ENCODE results near the gene KLHL13. TPM values are rescaled to one million over a fixed set of nuclear protein-coding genes. Genes with fewer than 3 reads are reported as not detected.
"Not testable (repeated sequence)": the region's sequence is repeated elsewhere in the genome, so short reads cannot be mapped to it uniquely, and the experiment has no call there.

Gene KLHL13
- total RNA-seq, 2 experiments from 2014 or later, result 0.07 to 0.39 TPM

- Mint-ChIP-seq H3K4me3 (no peak overlapping the region), H3K27ac (no peak overlapping the region), H3K27me3 (no peaks in the 10 kb centered on the region), H3K9me3 (no peaks in the 10 kb centered on the region), H3K36me3 (no peaks in the 10 kb centered on the region), H3K4me1 (ENCODE audit: low read depth) (no peaks in the 10 kb centered on the region)
- no peak for DNase-seq
- ChIA-PET CTCF (no interaction called here), POLR2A (no interaction called here)
- intact Hi-C loops (cut with micrococcal nuclease), result no loop called here
These were observed 57.7 kb downstream of the KLHL13 start for GRCh38 chrX:118058924-118059323.

DNA sequence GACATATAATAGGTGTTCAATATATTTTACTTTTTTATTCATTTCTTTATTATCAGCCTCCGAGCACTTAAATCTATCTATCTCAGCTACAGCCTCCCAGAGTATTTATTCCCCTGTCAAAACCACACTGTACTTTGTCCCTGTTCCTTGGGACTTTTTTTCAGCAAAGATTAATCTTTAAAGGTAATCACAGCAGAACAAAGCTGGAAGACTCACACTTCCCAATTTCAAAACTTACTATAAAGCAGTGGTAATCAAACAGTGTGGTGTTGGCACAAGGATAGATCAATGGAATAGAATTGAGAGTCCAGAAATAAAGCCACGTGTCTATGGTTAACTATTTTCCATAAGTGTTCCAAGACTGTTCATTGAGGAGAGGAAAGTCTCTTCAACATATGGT, 59.7 kb downstream of the KLHL13 start:
- intact Hi-C loops (cut with micrococcal nuclease), result no loop called here
- Mint-ChIP-seq H3K4me1 (ENCODE audit: low read depth) (no peaks in the 10 kb centered on the region), H3K4me3 (no peak overlapping the region), H3K36me3 (no peaks in the 10 kb centered on the region), H3K27ac (no peak overlapping the region), H3K9me3 (no peaks in the 10 kb centered on the region), H3K27me3 (no peaks in the 10 kb centered on the region)
- ChIA-PET POLR2A (no interaction called here), CTCF (no interaction called here)
- no peak for DNase-seq

GRCh38 chrX:118049713-118050112, 66.9 kb downstream of the KLHL13 start:
- H3K4me3 Mint-ChIP-seq, result no peak overlapping the region
- intact Hi-C loops (cut with micrococcal nuclease), result no loop called here
- H3K9me3 Mint-ChIP-seq, result no peaks in the 10 kb centered on the region
- no peaks in the 10 kb centered on the region for H3K36me3 Mint-ChIP-seq
- ChIA-PET CTCF (no interaction called here), POLR2A (no interaction called here)
- H3K4me1 Mint-ChIP-seq (ENCODE audit: low read depth), result no peaks in the 10 kb centered on the region
- no peak for DNase-seq
- H3K27ac Mint-ChIP-seq, result no peak overlapping the region
- no peaks in the 10 kb centered on the region for H3K27me3 Mint-ChIP-seq

DNA sequence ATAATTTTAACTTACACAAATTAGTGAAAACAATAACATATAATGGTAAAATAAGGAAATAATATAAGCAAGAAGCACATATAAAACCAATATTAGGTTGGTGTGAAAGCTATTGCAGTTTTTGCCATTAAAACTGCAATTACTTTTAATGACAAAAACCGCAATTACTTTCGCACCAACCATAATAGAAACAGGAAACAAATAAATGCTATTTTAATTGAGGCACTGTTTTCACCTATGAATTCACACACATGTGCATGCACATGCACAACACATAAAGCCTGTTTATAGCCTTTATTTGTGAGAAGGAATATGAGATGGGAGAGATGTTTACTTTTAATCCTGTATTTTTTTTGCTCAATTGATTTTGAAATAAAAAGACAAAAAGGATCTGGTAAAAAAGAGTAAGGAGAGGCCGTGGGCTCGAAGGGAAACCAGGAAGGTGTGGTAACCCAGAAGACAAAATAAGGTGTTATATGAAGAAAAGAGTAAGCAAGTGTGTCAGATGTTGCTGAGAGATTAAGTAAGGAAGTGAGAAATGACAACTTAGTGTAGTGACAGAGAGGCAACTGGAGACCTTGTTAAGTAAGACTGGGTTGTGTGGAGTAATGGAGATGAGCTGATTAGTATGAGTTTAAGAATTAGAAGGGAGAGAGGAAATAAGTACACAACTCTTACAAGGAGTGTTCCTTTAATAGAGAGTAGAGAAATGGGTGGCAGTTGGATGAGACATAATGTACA, 69.0 kb downstream of the KLHL13 start:
- no peak for DNase-seq
- CTCF ChIA-PET, result no interaction called here
- peaks cover 10% of the 10 kb centered on the region for H3K9me3 Mint-ChIP-seq
- no peaks in the 10 kb centered on the region for H3K36me3 Mint-ChIP-seq
- no peak overlapping the region for H3K4me3 Mint-ChIP-seq
- H3K4me1 Mint-ChIP-seq (ENCODE audit: low read depth), result no peaks in the 10 kb centered on the region
- intact Hi-C loops (cut with micrococcal nuclease), result no loop called here
- H3K27ac Mint-ChIP-seq, result no peak overlapping the region
- no peaks in the 10 kb centered on the region for H3K27me3 Mint-ChIP-seq
- POLR2A ChIA-PET, result no interaction called here

DNA sequence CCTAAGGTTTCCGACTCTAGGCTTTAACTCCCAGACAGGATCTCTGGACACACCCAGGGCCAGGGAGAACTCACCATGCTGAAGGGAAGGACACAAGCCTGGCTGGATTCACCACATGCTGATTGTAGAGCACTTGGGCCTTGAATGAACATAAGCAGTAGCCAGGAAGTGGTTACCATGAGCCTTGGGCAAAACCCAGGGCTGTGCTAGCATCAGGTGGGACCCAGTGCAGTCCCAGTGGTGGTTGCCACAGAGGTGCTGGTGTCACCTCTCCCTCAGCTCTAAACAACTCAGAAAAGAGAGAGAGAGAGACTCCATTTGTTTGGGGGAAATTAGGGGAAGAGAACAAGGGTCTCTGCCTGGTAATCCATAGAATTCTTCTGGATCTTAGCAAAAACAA, 77.0 kb downstream of the KLHL13 start:
- H3K4me1 Mint-ChIP-seq (ENCODE audit: low read depth), result no peaks in the 10 kb centered on the region
- H3K4me3 Mint-ChIP-seq, result no peak overlapping the region
- ChIA-PET POLR2A (no interaction called here), CTCF (no interaction called here)
- no peaks in the 10 kb centered on the region for H3K27me3 Mint-ChIP-seq
- intact Hi-C loops (cut with micrococcal nuclease), result no loop called here
- H3K36me3 Mint-ChIP-seq, result no peaks in the 10 kb centered on the region
- H3K27ac Mint-ChIP-seq, result no peak overlapping the region
- no peak for DNase-seq
- peaks cover 10% of the 10 kb centered on the region for H3K9me3 Mint-ChIP-seq

DNA sequence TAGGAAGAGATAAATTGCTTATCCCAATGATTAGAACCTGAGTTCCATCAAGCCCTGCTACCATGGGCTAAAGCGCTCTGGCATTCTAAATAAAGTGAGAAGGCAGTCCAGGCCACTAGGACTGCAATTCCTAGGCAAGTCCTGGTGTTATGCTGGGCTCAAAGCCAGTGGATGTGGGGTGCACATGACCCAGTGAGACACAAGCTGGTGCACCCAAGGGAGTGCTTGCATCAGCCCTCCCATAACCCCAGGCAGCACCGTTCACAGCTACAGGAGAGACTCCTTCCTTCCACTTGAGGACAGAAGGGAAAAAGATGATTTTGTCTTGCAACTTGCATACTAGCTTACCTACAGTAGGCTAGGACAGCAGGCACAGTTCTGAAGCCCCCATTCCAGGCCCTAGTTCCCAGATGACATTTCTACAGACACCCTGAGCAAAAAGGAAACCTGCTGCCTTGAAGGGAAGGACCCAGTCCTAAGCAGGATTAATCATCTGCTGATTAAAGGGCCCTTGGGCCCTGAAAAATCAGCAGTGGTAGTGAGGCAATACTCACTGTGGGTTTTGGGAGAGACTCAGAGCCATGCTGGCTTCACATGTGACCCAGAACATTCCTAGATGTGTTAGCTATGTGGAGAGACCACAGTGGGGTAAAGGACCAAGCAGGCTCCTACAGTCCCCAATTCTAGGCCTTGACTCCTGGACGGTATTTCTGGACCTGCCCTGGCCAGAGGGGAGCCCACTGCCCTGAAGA, 77.8 kb downstream of the KLHL13 start:
- H3K4me1 Mint-ChIP-seq (ENCODE audit: low read depth), result no peaks in the 10 kb centered on the region
- POLR2A ChIA-PET, result no interaction called here
- no peaks in the 10 kb centered on the region for H3K36me3 Mint-ChIP-seq
- no peak overlapping the region for H3K27ac Mint-ChIP-seq
- H3K4me3 Mint-ChIP-seq, result no peak overlapping the region
- CTCF ChIA-PET, result no interaction called here
- peaks cover 6% of the 10 kb centered on the region for H3K9me3 Mint-ChIP-seq
- intact Hi-C loops (cut with micrococcal nuclease), result no loop called here
- H3K27me3 Mint-ChIP-seq, result no peaks in the 10 kb centered on the region
- no peak for DNase-seq

- H3K4me3 Mint-ChIP-seq, result no peak overlapping the region
- no peaks in the 10 kb centered on the region for H3K4me1 Mint-ChIP-seq (ENCODE audit: low read depth)
- intact Hi-C loops (cut with micrococcal nuclease), result no loop called here
- no peak for DNase-seq
- H3K27me3 Mint-ChIP-seq, result no peaks in the 10 kb centered on the region
- no peak overlapping the region for H3K27ac Mint-ChIP-seq
- no peaks in the 10 kb centered on the region for H3K9me3 Mint-ChIP-seq
- ChIA-PET POLR2A (no interaction called here), CTCF (no interaction called here)
- H3K36me3 Mint-ChIP-seq, result no peaks in the 10 kb centered on the region
These were observed 90.0 kb downstream of the KLHL13 start for GRCh38 chrX:118026631-118027030.

DNA sequence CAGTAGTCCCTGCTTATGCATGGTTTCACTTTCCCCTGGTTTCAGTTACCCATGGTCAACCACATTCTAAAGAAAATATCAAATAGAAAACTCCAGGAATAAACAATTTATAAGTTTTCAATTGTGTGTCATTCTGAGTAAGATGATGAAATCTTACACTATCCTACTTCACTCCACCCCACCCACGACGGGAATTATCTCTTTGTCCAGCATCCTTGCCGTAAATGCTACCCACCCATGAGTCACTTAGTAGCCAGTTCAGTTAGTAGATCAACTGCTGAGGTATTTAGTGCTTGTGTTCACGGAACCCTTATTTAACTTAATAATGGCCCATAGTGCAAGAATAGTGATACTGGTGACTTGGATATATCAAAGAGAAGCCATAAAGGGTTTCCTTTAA, 91.4 kb downstream of the KLHL13 start:
- no peak overlapping the region for H3K4me3 Mint-ChIP-seq
- no peaks in the 10 kb centered on the region for H3K36me3 Mint-ChIP-seq
- H3K27ac Mint-ChIP-seq, result no peak overlapping the region
- CTCF ChIA-PET, result no interaction called here
- H3K9me3 Mint-ChIP-seq, result no peaks in the 10 kb centered on the region
- intact Hi-C loops (cut with micrococcal nuclease), result no loop called here
- DNase-seq, result no peak
- H3K27me3 Mint-ChIP-seq, result no peaks in the 10 kb centered on the region
- H3K4me1 Mint-ChIP-seq (ENCODE audit: low read depth), result no peaks in the 10 kb centered on the region
- POLR2A ChIA-PET, result no interaction called here

GRCh38 chrX:118024482-118024881, 92.1 kb downstream of the KLHL13 start:
- CTCF ChIA-PET, result no interaction called here
- H3K9me3 Mint-ChIP-seq, result no peaks in the 10 kb centered on the region
- no peaks in the 10 kb centered on the region for H3K4me1 Mint-ChIP-seq (ENCODE audit: low read depth)
- DNase-seq, result no peak
- POLR2A ChIA-PET, result no interaction called here
- intact Hi-C loops (cut with micrococcal nuclease), result no loop called here
- H3K4me3 Mint-ChIP-seq, result no peak overlapping the region
- no peak overlapping the region for H3K27ac Mint-ChIP-seq
- H3K36me3 Mint-ChIP-seq, result no peaks in the 10 kb centered on the region
- no peaks in the 10 kb centered on the region for H3K27me3 Mint-ChIP-seq

DNA sequence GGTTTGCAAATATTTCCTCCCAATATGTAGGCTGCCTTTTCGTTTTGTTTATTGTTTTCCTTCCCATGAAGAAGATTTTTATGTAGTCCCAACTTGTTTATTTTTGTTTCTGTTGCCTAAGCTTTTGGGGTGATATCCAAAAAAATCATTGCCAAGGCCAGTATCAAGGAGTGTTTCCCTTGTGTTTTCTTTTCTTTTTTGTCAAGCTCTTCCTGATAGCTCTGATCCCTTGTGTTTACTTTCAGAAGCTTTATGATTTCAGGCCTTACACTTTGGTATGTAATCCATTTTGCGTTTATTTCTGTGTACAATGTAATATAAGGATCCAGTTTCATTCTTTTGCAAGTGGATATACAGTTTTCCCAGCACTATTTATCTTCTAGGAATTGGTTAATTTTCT, 93.9 kb downstream of the KLHL13 start:
- H3K4me1 Mint-ChIP-seq (ENCODE audit: low read depth), result no peaks in the 10 kb centered on the region
- POLR2A ChIA-PET, result no interaction called here
- no peak overlapping the region for H3K4me3 Mint-ChIP-seq
- DNase-seq, result no peak
- H3K27me3 Mint-ChIP-seq, result no peaks in the 10 kb centered on the region
- no peaks in the 10 kb centered on the region for H3K36me3 Mint-ChIP-seq
- CTCF ChIA-PET, result no interaction called here
- H3K27ac Mint-ChIP-seq, result no peak overlapping the region
- intact Hi-C loops (cut with micrococcal nuclease), result no loop called here
- H3K9me3 Mint-ChIP-seq, result no peaks in the 10 kb centered on the region

- Mint-ChIP-seq H3K27me3 (no peaks in the 10 kb centered on the region), H3K36me3 (no peaks in the 10 kb centered on the region), H3K4me1 (ENCODE audit: low read depth) (no peaks in the 10 kb centered on the region), H3K9me3 (peaks cover 4% of the 10 kb centered on the region), H3K4me3 (no peak overlapping the region), H3K27ac (no peak overlapping the region)
- intact Hi-C loops (cut with micrococcal nuclease), result no loop called here
- POLR2A ChIA-PET, result no interaction called here
- DNase-seq, result no peak
- CTCF ChIA-PET, result no interaction called here
These were observed 100.2 kb downstream of the KLHL13 start for GRCh38 chrX:118016422-118016821.

- H3K36me3 Mint-ChIP-seq; DNase-seq; CTCF ChIA-PET; H3K4me1 Mint-ChIP-seq (ENCODE audit: low read depth); H3K27ac Mint-ChIP-seq; H3K27me3 Mint-ChIP-seq; intact Hi-C loops (cut with micrococcal nuclease); H3K4me3 Mint-ChIP-seq; POLR2A ChIA-PET; H3K9me3 Mint-ChIP-seq: not testable (repeated sequence)
These were observed 114.2 kb downstream of the KLHL13 start for GRCh38 chrX:118002417-118002816.

DNA sequence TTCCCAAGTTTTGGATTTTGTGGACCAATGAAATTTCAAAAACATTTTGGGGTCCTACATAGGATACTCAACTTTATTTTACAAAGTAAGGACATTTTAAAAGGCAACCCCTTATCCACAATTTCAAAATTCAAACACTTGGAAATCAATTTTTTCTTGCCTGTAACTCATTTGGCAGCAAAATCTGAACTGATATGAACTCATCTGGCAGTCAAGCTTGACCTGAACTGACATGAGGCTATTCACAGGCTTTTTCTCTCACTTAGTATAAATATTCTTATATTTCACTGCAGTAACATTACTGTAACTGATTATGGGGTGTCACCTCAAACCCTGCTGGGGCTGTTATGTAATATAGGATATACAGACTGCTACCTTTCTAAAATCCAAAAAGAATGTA, 116.1 kb downstream of the KLHL13 start:
- H3K9me3 Mint-ChIP-seq, result no peaks in the 10 kb centered on the region
- CTCF ChIA-PET, result no interaction called here
- no peaks in the 10 kb centered on the region for H3K4me1 Mint-ChIP-seq (ENCODE audit: low read depth)
- no peak overlapping the region for H3K4me3 Mint-ChIP-seq
- H3K27ac Mint-ChIP-seq, result no peak overlapping the region
- intact Hi-C loops (cut with micrococcal nuclease), result no loop called here
- no peaks in the 10 kb centered on the region for H3K36me3 Mint-ChIP-seq
- POLR2A ChIA-PET, result no interaction called here
- H3K27me3 Mint-ChIP-seq, result no peaks in the 10 kb centered on the region
- DNase-seq, result no peak
